DND-41 (cell line): ENCODE measurements around the gene IRF6.

Experiments used
- CTCF ChIP-seq: IDR thresholded peaks from 2 replicates; pipeline ENCODE4 v1.5.1; 2012; ENCODE audit warnings: borderline replicate concordance, low read length, moderate library complexity, mild to moderate bottlenecking; ENCODE audit not compliant: poor library complexity, severe bottlenecking; ENCODE audit errors: extremely low read depth
- EZH2 ChIP-seq: IDR thresholded peaks from 3 replicates; pipeline ENCODE4 v1.6.1; 2012; ENCODE audit warnings: borderline replicate concordance, low read depth, mild to moderate bottlenecking, moderate library complexity, low read length, inconsistent platforms; ENCODE audit not compliant: severe bottlenecking

- TF ChIP-seq CTCF (no peak), EZH2 (no peak)
Observed at GRCh38 chr1:209748620-209749019, 57.3 kb downstream of the IRF6 start.
